HG03280 (cell line): Measurements from ENCODE around the gene CRYZL1.

Experiments
- ATAC-seq: cut with Tn5 transposase; IDR thresholded peaks from one replicate; pipeline ENCODE4 v1.9.1; 2021; ENCODE audit warnings: mild to moderate bottlenecking, moderate library complexity; ENCODE audit not compliant: unreplicated experiment

Gene CRYZL1

DNA sequence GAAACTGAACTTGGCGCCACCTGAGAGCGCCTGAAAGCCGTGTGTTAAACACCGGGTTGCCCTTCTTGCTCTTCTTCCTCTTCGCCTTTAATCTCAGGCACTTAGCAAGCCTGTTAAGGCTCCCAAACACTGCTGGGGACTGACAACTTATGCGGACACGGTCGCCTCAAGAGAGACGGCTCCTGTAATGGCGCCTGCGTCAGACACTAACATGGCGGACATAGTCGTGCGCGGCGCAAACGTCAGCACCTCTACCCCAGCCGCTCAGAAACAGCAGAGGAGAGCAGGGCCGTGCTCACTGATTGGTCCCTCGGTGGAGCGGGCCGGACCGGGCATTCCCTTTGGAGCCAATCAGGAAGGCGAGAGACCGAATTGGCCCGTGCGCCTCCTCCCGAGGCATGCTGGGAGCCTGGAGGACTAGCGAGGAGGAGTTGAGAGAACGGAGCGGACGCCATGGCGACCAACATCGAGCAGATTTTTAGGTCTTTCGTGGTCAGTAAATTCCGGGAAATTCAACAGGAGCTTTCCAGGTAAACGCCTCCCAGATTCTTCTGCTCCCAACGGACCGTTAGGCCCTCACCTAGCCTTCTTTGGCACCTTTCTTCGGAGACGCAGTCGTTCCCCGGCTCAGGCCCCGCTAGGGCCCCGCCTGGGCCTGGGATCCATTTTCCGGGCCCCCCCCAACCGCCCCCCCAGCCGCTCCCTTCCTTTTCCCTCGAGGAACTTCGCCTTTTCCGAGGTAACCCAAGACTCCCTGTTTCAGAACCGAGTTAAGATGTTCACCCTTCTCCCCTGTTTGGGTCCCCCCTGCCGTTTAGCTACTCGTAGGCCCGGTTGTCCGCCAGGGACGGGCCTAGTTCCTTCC is 98.7 kb downstream of the CRYZL1 start, which contains the start of gene SON:
SON (plus strand) TSS at position 399 of the 865 bp plus-strand sequence; CDS start at position 454, 55 bp downstream.
- peak; percentile 93 for ATAC-seq

DNA sequence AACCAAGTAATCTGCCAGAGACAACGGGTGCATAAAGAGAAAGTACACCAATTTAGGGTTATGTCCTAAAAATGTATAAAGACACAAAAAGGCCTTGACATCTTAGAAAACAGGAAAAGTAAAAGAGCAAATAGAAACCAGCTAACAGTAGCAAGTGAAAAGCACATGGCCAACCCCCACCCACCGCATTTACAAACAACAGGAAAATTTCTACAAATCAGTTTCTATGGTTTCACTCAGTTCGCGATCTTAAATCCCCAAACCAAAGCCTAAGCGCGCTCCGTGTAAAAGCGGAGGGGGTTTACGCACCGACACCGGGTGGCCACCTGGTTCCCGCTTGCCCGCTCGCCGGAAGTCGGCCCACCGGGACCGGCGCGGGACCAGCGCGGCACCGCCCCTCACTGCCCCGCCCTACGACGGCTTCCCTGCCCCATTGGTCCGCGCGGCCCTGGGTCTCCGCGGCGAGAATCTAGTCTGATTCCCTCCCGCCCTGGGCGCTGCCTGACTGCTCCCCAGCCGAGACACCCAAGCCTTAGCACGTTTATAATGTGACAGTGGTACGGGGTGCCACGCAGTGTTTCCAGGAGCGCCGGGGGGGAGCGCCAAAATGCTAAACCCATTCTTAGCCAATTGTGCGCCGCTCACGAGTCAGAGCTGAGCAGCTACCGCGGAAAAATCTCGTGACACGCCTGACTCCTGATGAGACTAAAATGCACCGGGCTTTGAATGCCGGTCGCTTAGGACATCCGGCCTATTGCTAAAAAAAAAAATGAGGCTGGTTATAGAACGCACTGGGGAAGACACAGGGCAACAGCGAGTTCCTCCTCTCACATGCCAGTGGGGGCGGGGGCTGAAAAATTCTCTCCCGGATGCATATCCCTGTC is 99.5 kb downstream of the CRYZL1 start, which contains the start of gene GART:
GART (minus strand) TSS at position 362 of the 884 bp plus-strand sequence. CDS start 2,802 bp downstream, outside the sequence.
- ATAC-seq, result peak; percentile 54

DNA sequence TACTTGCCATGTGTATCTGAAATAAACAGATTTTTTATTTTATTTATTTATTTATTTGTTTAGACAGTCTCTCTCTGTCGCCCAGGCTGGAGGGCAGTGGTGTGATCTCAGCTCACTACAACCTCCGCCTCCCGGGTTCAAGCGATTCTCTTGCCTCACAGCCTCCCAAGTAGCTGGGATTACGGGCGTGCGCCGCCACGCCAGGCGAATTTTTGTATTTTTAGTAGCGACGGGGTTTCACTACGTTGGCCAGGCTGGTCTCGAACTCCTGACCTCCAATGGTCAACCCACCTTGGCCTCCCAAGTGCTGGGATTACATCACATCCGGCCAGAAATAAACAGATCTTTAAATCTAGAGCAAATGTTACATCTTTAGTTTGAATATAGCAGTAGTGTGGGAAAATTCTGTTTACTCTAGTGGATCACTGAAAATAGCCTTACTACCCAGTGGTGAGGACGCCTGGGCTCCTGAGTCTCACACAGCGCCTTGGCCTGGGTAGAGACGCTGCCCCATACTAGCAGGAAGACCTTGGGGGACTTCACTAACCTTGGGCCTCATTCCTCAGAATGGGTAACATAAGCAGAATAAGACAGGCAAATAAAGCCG is 100.3 kb downstream of the CRYZL1 start:
- no peak for ATAC-seq

DNA sequence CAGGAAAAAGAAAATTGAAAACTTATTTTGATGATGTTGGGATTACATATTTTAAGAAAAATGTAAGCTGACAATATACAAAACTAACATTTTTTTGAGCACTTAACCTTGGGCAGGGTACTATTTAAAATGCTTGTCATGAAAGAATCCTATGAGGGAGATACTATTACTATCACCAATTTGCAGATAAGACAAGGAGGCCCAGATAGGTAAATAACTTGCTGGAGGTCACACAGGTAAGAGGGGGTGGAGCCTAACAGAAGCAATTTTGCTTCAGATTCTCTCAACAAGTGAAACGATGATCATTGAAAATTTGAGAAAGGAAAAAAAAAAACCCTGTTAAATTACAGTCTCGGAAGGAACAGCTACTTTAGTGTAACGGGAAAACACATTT is 100.8 kb downstream of the CRYZL1 start:
- no peak for ATAC-seq

DNA sequence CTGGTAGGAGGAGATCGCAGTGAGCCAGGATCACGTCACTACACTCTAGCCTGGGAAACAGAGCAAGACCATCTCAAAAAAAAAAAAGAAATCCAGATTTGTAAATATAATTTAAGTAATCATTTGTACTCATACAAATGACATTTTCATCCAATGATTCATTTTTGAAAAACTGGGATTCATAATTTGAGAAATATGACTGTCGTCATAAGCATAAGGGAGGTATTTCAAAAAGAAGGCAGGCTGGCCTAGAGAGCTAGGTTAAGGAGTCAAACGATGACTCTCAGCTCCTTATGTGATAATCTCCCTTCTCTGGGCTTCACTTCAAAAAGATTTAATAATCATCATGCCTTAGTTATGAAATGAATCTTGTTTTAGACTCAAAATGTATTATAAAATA is 101.9 kb downstream of the CRYZL1 start:
- ATAC-seq, result no peak
